ENCODE data around the gene SCG3. TPM values are rescaled to one million over a fixed set of nuclear protein-coding genes. Genes with fewer than 3 reads are reported as not detected.

The SCG3 gene
- total RNA-seq, 1 experiment from 2014 or later: 22.7 TPM

- Histone ChIP-seq H2AFZ (ENCODE audit: low read length) (no peak overlapping the region), H3K23me2 (ENCODE audit: insufficient read length, low read depth, low read length, poor library complexity, severe bottlenecking) (no peaks in the 10 kb centered on the region), H2BK12ac (ENCODE audit: insufficient read length, low read depth, low read length) (no peak overlapping the region), H3K56ac (ENCODE audit: insufficient read length, low read depth, low read length) (no peak overlapping the region), H4K91ac (ENCODE audit: insufficient read length, low read depth, low read length) (no peak overlapping the region), H3K27me3 (ENCODE audit: insufficient read depth, low read length) (no peaks in the 10 kb centered on the region), H4K20me1 (ENCODE audit: control insufficient read depth, insufficient read depth, insufficient read length) (no peaks in the 10 kb centered on the region), H3K9me3 (ENCODE audit: control insufficient read depth, low read depth, low read length) (no peaks in the 10 kb centered on the region), H3K4me1 (ENCODE audit: insufficient read depth, low read length) (no peaks in the 10 kb centered on the region), H3K79me1 (ENCODE audit: insufficient read depth, low read depth, low read length, poor library complexity, severe bottlenecking) (no peaks in the 10 kb centered on the region), H3K9ac (ENCODE audit: extremely low read depth, insufficient read length, low read length) (no peak overlapping the region), H4K8ac (replicated peaks; ENCODE audit: insufficient read length, low read depth, low read length) (no peak overlapping the region), H3K4ac (ENCODE audit: low read depth, low read length) (no peak overlapping the region), H3K18ac (ENCODE audit: insufficient read length, low read depth, low read length) (no peak overlapping the region), H3K27ac (ENCODE audit: insufficient read length, low read depth, low read length) (no peak overlapping the region), H4K5ac (ENCODE audit: insufficient read length, low read depth, low read length) (no peak overlapping the region), H2AK5ac (ENCODE audit: insufficient read length, low read length) (no peak overlapping the region), H3K4me2 (ENCODE audit: insufficient read depth, insufficient read length, low read length) (no peak overlapping the region), H3K79me2 (ENCODE audit: insufficient read depth, low read length) (no peaks in the 10 kb centered on the region), H3T11ph (ENCODE audit: low read length) (no peak overlapping the region), H2BK20ac (ENCODE audit: low read depth, low read length, poor library complexity, severe bottlenecking) (no peak overlapping the region), H3K14ac (ENCODE audit: insufficient read depth, low read length) (no peak overlapping the region), H2BK5ac (ENCODE audit: insufficient read length, low read length) (no peak overlapping the region), H2BK120ac (ENCODE audit: low read depth, low read length, poor library complexity, severe bottlenecking) (no peak overlapping the region), H2BK15ac (ENCODE audit: low read depth, low read length) (no peak overlapping the region), H3K23ac (ENCODE audit: insufficient read length, low read depth, low read length) (no peak overlapping the region)
- TF ChIP-seq, protein P1, sequence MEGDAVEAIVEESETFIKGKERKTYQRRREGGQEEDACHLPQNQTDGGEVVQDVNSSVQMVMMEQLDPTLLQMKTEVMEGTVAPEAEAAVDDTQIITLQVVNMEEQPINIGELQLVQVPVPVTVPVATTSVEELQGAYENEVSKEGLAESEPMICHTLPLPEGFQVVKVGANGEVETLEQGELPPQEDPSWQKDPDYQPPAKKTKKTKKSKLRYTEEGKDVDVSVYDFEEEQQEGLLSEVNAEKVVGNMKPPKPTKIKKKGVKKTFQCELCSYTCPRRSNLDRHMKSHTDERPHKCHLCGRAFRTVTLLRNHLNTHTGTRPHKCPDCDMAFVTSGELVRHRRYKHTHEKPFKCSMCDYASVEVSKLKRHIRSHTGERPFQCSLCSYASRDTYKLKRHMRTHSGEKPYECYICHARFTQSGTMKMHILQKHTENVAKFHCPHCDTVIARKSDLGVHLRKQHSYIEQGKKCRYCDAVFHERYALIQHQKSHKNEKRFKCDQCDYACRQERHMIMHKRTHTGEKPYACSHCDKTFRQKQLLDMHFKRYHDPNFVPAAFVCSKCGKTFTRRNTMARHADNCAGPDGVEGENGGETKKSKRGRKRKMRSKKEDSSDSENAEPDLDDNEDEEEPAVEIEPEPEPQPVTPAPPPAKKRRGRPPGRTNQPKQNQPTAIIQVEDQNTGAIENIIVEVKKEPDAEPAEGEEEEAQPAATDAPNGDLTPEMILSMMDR (conservative IDR thresholded peaks at IDR 0.05): peak; percentile 46
- no peaks in the 10 kb centered on the region for H3K27me3 Mint-ChIP-seq (ENCODE audit: low read depth)
- H3K27ac Mint-ChIP-seq: no peak overlapping the region; a peak in 1 of 7 replicates
- no peak for DNase-seq
- H3K4me3 Mint-ChIP-seq: no peak overlapping the region
- no CpG with 5 or more reads among the region's 2 CpGs for WGBS (ENCODE audit: extremely low coverage, insufficient read length, low lambda C conversion rate)
- H3K36me3 Mint-ChIP-seq (ENCODE audit: insufficient read depth in 1 of 3, low read depth in 3 of 3): peaks cover 9 to 15% (median 11%) of the 10 kb centered on the region in 3 experiments; a peak in 5 of 7 replicates
- peaks cover 4 to 5% of the 10 kb centered on the region in 2 experiments for H3K4me1 Mint-ChIP-seq
- no peaks in the 10 kb centered on the region for H3K9me3 Mint-ChIP-seq
These were observed 7.6 kb downstream of the SCG3 start for GRCh38 chr15:51688863-51689262.
